HG03060 (cell line): ENCODE measurements around the gene IL12RB1.
"Not testable (repeated sequence)": the region's sequence is repeated elsewhere in the genome, so short reads cannot be mapped to it uniquely, and the experiment has no call there.

Experiments
- ATAC-seq: cut with Tn5 transposase; IDR thresholded peaks from one replicate; pipeline ENCODE4 v1.9.1; 2021; ENCODE audit warnings: low read depth, moderate number of reproducible peaks; ENCODE audit not compliant: unreplicated experiment

Gene IL12RB1

DNA sequence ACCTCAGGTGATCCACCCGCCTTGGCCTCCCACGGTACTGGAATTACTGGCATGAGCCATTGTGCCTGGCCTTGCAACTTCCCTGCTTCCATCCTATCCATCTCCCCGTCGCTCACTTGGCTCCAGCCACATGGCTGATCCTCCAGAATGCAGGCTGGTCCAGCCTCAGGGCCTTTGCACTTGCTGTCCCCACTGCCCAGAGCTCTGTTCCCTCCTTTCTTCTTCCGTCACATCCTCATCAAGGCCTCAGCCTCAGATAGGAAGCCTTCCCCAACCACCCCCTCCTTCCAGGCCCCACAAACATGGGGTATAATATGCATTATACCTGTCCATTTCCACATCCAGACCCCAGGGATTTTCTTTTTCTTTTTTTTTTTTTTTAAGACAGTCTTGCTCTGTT is 27.1 kb upstream of the IL12RB1 start:
- ATAC-seq: no peak

DNA sequence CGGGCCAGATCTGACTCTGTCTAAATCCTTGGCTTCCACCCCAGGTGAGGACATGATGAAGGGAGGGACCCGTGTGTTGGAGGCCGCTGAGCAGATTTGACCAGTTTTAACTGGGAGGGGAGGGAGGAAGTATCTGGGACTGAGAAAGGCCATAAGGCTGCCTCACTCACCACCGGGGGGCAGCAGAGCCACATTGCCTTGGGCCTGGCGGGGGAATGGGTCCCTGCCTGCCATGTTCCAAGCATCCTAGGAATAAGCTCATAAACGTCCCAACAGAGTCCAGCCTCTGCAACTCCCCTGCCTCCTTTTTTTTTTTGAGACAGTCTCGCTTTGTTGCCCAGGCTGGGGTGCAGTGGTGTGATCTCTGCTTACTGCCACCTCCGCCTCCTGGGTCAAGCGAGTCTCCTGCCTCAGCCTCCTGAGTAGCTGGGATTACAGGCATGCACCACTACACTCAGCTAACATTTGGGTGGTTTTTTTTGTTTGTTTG is 26.3 kb upstream of the IL12RB1 start:
- ATAC-seq: no peak

DNA sequence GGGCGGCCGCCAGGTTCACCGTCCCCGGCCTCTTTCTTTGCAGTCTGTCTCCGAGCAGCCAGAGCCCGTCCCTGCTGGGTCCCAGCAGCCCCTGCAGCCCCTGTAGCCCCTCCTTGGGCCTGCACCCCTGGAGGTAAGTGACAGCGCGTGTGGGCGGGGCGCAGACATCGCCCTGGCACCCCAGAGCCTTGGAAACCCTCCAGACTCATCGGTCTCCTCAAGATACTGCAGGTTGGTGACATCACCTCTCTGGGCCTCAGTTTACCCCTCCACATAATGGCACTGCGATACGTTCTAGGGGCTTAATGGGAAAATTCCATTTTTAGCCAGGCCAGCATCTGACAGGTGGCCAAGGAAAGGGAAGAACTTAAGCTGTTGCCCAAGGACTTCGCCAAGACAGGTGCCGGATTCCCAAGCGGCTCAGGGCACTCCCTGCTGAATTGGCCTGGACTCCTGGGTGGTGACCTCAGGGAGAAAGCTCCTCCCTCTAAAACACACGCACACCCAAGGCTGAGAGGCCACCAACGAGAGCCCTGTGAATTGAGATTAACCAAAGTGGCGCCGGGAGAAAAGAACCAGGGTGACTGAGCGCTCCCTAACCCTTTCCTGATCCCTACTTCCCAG is 24.0 kb upstream of the IL12RB1 start:
- ATAC-seq: no peak

DNA sequence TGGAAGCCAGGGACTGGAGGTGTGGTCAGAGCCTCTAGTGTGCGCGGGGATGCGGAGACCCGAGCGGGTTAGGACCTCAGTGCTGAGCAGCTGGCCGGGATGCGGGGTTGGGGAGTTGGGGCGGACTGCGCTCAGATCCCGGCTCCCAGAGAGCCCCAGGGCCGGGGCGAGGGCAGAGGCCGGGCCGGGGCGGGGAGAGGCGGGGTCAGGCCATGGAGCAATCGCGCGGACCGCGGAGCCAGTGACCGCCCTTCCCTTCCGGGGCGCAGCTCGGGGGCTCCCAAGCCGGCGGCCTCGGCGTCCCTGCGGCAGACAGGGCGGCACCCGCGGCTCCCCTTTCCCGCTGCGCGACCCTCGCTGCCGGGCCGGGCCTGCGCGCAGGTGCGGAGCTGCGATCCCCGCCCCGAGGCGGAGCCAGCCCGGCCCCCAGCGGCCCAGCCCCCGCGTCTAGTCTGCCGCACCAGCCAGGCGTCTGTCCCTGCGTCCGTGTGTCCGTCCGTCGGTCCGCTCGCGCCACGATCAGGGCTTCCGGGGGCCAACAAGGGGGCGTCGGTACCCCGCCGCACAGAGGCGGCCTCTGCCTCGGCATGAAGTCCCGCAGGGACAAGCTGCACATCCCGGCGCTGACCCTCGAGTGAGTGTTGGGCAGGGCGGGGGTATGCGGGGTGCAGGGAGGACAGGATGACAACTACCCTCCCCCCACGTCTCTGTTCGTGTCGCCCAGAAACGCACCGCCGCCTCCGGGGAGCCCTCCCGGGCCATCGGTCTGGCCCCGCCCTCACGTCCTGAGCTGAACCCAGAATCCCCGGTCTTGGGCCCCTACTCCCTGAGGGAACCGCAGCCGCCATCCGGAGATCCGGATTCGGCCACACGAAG is 23.2 kb upstream of the IL12RB1 start:
- no peak for ATAC-seq

DNA sequence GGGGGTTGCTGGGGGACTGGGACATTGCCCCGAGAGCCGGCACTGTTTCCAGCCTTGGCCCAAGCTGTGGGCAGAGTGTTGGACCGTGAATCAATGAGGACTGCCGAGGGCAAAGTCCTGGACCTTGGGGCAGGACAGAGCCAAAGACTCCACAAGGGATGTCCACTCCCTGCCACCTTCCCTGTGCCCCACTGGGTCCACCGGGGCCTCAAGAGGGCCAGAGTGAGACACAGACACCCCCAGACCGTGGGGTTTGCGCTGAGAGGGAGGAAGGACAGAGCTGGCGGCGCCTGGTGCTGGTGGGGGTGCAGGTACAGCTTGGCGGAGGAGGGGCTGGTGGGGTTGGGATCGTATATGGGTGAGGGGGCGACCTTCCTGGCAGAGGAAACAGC is 22.6 kb upstream of the IL12RB1 start:
- ATAC-seq: no peak

DNA sequence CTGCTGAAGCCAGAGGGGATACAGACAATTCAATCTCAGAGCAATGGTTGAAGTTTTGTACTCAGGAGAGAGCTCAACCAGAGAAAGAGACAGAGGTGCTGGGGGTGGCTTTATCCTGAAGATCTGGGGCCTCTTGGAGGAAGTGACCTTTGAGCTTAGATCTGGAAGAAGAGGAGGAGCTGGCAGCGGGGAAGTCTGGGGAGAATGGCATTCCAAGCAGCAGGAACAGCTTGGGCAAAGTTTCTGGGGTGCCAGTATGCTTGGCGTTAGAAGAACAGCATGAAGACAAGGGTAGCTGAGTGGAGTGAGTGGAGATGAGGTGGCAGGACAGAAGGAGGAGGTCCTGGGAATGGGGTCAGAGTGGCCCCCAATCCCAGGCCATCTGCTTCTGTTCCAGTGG is 22.2 kb upstream of the IL12RB1 start:
- no peak for ATAC-seq

DNA sequence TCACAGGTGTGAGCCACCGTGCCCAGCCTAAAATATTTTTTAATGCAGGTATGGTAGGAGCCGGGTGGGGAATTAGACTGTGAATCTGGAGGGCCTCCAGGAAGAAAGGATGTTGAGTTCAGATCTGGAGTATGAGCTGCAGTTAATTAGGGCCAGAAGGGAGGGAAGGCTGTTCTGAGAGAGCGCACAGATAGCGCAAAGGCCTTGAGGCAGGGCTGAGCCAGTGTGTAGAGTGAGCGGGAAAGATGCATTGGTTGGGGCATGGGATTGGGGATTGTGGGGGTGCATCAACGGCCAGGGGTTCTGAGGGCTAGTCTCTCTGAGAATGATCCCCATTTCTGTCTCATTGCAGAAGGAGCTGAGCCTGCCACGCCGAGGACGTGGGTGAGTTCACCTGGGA is 20.5 kb upstream of the IL12RB1 start:
- ATAC-seq: no peak

DNA sequence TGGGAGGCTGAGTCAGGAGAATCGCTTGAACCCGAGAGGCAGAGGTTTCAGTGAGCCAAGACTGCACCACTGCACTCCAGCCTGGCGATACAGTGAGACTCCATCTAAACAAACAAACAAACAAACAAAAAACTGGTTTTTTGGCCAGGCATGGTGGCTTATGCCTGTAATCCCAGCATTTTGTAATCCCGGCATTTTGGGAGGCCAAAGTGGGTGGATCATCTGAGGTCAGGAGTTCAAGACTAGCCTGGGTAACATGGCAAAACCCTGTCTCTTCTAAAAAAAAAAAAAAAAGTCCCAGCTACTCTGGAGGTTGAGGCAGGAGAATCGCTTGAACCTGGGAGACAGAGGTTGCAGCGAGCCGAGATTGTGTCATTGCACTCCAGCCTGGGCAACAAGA is 18.5 kb upstream of the IL12RB1 start:
- not testable (repeated sequence) for ATAC-seq

DNA sequence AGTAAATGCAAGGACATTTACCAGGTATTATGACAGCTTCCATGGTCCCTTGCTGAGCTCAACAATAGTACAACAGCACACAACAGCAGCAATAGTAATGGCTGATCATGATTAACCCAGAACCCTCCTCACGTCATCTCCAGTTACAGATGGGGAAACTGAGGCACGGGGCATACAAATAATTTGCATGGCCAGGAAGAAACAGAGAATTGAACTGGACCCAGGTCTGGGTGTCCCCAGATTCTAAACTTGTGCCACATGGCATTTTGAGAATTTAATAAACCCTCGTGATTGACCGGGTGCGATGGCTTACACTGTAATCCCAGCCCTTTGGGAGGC is 18.0 kb upstream of the IL12RB1 start:
- no peak for ATAC-seq

DNA sequence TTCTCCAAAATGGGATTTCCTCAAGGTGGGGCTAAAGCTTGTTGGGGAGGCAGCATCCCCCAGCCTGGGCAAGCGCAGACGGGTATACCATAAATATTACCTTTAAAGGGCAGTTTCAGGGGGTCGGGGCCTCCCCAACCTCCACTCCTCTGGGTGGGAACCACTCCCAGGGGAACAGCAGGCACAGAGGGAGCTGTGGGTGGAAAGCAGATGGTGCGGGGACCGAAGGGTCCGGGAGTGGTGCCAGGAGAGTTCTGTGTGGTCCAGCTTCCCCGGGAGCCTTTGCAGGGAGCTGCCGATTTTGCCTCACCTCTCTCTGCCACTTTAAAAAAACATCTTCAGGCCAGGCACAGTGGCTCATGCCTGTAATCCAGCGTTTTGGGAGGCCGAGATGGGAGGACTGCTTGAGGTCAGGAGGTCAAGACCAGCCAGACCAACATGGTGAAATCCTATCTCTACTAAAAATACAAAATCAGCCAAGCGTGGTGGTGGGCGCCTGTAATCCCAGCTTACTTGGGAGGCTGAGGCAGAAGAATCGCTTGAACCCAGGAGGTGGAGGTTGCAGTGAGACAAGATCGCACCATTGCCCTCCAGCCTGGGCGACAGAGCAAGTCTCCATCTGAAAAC is 16.3 kb upstream of the IL12RB1 start:
- ATAC-seq: no peak

DNA sequence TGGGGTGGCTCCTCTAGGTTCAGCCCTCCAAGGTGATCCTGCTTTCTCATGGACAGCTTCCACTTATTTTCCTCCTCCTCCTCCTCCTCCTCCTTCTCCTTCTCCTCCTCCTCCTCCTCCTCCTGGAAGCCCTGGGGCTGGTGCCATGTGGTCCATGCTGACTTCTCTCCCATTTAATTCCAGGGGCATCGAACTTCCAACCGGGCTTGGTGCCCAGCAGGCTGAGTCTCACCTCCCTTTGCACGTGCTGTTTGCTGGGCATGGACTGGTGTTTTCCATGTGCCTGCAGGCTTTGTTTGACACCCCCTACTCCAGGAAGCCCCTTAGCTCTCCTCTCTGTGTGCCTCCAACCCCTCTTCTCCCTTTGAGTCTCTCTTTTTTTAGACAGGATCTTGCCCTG is 14.5 kb upstream of the IL12RB1 start:
- ATAC-seq: no peak

DNA sequence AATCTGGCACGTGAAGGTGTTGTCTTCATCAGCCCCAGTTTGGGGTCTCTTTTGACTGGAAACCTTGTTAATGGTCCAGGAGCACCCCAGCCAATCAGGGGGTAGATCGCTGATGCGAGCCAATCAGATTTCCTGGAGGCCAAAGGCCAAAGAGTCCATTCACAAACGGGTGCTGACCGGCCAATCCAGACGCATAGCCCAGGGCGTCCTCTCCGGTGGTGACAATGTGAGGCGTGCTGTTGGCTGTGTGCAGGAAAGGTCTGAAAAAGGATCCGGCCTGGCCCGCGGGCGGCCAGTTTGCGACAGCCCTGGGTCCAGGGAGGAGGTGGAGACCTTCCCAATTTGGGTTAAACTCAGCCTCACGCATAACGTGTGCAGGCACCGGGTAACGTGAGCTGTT is 14.0 kb upstream of the IL12RB1 start:
- no peak for ATAC-seq

DNA sequence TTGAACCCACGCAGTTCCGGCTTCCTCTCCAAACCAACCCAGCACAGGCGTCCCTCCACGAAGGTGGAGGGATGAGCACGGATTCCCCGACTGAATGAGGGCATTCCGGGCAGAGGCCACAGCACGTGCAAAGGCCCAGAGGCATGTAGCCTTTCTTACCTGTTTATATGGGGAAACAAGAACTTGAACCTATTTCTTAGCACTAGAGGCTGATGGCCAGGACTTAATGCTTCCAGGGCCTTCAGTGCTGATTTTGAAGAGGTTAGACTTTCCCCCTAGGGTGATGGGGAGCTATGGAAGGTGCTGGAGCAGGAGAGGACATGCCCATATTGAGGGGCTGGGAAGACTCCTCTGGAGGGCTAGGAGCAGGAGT is 12.9 kb upstream of the IL12RB1 start:
- ATAC-seq: no peak

DNA sequence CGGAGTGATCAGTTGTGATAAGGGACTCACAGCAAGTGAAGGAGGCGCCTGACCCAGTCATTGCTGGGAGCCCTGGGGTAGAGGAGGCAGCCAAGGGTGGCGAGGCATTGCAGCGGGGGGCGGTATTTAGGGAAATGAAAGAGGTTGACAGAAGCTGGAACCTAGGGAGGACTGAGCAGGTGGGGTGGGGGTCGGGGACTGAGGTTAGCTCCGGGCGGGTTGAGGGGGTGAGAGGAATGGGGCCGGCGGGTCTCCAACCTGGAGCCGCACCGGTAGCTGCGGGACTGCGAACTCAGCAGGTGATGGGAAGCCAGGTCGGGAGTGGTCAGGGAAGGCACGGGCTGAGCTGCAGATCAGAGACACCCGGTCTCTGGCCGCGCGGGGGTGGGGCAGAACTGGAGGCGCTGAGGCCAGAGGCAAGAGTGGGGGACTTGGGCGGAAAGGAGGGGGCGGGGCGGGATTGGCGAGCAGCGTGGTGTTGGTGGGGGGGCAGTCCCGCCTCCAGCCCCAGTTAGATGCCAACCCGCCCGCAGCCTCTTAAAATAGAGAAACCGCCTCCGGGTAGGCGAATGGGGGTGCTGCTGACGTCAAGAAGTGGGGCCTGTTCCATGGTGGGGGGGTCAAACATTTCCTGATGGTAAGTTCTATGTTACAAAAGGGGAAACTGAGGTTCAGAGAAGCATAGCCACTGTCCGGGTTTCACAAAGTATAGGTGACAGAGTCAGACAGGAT is 12.3 kb upstream of the IL12RB1 start:
- ATAC-seq: no peak

DNA sequence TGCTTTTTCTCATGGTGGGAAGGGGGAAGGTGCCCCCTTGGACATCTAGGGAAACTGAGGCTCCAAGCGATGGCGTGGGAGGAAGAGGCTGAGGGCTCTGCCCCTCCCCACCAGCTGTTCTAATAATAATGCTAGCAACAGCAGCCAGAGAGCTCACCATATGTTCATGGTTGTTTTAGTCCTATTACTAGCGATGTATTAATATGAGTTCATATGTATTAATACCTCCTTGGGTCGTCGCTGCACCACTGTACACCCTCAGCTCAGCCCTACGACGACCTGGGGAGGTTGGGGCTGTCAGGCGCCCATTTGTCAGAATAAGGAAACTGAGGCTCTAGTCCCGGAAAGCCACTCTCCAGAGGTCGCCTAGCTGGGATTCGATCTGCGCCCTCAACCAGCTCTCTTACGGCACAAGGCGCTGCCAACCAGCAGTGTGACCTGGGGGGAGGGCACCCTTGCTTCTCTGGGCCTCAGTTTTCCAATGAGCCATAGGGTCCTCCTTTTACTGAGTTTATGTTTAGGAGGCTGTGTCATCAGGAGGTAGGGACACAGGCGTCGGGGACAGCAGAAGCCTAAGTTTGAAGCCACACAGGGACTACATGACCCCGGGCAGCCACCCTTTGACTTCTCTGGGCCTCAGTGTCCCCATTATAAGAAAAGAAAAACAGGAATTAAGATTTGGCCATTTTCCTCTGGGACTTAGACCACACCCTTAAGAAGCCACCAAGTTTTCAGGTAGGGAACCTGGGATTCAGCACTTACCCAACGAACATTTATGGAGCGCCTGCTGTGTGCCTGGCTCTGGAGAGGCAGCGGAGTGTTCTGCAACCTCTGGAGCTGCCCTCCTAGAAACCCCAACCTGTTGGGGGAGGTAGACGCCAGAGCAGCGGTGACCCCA is 11.5 kb upstream of the IL12RB1 start:
- no peak for ATAC-seq

DNA sequence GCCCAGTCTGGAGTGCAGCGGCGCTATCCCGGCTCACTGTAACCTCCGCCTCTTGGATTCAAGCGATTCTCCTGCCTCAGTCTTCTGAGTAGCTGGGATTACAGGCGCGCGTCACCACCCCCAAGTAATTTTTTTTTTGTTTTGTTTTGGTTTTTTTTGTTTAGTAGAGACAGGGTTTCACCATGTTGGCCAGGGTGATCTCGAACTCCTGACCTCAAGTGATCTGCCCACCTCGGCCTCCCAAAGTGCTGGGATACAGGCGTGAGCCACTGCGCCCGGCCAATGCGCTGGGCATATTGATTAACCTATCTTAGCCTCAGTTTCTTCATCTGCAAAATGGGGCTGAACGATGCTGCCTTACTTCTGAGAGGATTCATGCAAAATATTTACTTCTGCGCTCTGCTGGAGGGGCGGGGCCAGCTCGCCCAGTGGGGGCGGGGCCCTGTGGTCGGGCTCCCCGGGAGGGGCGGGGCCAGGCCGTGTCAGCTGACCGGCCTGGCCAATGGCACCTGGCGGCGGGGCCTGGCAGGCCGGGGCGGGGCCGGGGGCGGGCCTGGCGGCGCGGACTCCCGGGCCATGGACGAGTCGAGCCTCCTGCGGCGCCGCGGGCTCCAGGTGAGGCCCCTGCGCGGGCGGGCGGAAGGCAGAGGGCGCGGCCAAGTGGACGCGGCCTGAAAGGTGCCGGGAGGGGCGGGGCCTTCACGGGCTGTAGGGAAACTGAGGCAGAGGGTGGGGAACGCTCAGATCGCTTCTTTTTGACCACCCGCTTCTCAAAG is 10.7 kb upstream of the IL12RB1 start, which contains the start of gene MAST3:
Gene MAST3 (plus strand): TSS at position 562 of the 776 bp plus-strand sequence. CDS start 15 bp downstream, at position 577.
- no peak for ATAC-seq

DNA sequence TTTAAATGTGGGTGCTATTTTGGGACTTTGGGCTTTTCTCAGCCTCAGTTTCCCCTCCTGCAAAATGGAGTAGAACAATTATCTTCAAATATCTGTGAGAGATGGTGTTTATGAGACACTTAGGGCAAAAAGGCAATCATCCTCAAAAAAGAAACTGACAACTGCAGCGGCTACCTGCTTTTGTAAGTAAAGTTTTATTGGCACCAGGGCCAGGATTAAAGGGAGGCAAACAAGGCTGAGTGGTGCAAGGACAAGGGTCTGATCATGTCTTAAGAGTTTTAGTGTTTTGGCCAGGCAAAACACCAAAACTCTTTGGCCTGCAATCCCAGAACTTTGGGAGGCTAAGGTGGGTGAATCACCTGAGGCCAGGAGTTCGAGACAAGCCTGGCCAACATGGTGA is 9.5 kb upstream of the IL12RB1 start:
- no peak for ATAC-seq

DNA sequence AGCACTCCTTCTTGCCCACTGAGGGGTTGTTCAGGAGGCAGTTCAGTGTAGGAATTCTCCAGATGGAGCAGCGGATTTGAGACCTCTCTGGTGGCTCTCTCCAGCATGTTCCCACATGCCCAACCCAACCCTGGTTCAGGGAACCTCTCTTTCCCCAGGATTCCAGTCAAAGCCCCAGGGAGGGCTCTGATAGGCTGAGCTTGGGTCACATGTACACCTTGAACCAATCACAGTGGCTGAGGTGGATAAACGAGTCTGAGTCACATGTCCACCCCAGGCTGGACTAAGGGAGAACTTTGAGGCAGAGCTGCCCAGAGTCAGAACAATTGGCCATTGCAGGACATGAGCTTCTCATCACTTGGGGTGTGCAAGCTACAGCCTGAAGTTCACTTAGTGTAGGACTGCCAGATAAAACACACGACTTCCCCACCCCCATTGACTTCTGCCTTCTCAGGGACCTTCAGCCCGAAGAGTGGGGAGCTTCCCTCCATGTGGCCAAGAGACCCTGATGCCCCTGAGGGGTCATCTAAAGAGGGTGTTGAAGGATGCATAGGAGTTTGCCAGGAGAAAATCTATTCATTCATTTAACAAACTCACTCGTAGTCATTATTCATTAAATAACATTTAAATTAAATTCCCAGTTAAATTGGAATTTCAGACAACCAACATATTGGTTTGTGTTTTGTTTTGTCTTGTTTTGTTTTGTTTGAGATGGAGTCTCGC is 6.9 kb upstream of the IL12RB1 start:
- no peak for ATAC-seq

DNA sequence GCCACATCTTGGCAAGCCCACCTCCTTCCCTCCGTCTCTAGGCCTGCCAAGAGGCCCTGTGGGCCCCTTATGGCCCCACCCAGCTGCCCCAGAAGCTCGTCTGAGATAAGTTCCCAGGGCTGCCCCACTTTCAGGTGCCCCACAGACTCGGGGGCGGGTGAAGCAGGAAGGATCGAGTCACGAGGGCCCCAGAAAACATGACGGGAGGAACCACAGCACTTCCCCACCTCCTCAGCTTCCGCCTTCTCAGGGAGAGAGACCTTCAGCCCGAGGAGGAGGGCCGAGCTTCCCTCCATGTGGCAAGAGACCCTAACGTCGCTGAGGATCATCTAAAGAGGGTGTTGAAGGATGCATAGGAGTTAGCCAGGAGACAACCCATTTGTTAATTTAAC is 4.5 kb upstream of the IL12RB1 start:
- no peak for ATAC-seq
